Activated CD4-positive, alpha-beta T cell treated with anti-CD3 and anti-CD28 coated beads, Interleukin-2, amount 10 ng/mL, durations not matched to agents 7 days and 5 days (primary cell): ENCODE data around the gene FOXD4L6. TPM values are rescaled to one million over a fixed set of nuclear protein-coding genes. Genes with fewer than 3 reads are reported as not detected.
"Not testable (repeated sequence)": the region's sequence is repeated elsewhere in the genome, so short reads cannot be mapped to it uniquely, and the experiment has no call there.

Experiments
- CTCF ChIA-PET: fragments of 350-600 bp; sonication (Branson Sonifier 250); formaldehyde crosslinking; loops from one replicate; lab custom pipeline; 2021; ENCODE audit warnings: antibody characterized with exemption; lab: Charles Lee
- POLR2A ChIA-PET: fragments of 350-600 bp; sonication (Branson Sonifier 250); formaldehyde crosslinking; loops from one replicate; lab custom pipeline; 2021; ENCODE audit warnings: antibody characterized with exemption; lab: Charles Lee
- DNase-seq: peaks from one replicate; pipeline ENCODE4 v3.0.0-alpha.2; 2020
- H3K27ac Mint-ChIP-seq: one replicate; pipeline ENCODE4 v1.8.0; 2021; ENCODE audit warnings: mild to moderate bottlenecking, moderate library complexity, mixed read lengths
- H3K27me3 Mint-ChIP-seq: one replicate; pipeline ENCODE4 v1.8.0; 2021; ENCODE audit warnings: mixed read lengths
- H3K36me3 Mint-ChIP-seq: one replicate; pipeline ENCODE4 v1.8.0; 2021; ENCODE audit warnings: low read depth, mixed read lengths
- H3K4me1 Mint-ChIP-seq: one replicate; pipeline ENCODE4 v1.8.0; 2021; ENCODE audit warnings: mixed read lengths
- H3K4me3 Mint-ChIP-seq: one replicate; pipeline ENCODE4 v1.8.0; 2021; ENCODE audit warnings: mild to moderate bottlenecking, moderate library complexity, mixed read lengths
- H3K9me3 Mint-ChIP-seq: one replicate; pipeline ENCODE4 v1.8.0; 2021; ENCODE audit warnings: mixed read lengths
- total RNA-seq, 2 experiments: library from RNA; stranded (reverse); gene quantifications; one replicate each; pipeline ENCODE4 v1.2.3, GENCODE V29; 2021

Gene FOXD4L6
- total RNA-seq = not detected

GRCh38 chr9:41128581-41128980 is at the start of gene FOXD4L6:
FOXD4L6 (minus strand) TSS chr9:41128681; CDS start chr9:41128383, 298 bp downstream.
- H3K4me3 Mint-ChIP-seq, DNase-seq, H3K27me3 Mint-ChIP-seq, H3K36me3 Mint-ChIP-seq, POLR2A ChIA-PET, H3K9me3 Mint-ChIP-seq, CTCF ChIA-PET, H3K27ac Mint-ChIP-seq, H3K4me1 Mint-ChIP-seq: not testable (repeated sequence)

DNA sequence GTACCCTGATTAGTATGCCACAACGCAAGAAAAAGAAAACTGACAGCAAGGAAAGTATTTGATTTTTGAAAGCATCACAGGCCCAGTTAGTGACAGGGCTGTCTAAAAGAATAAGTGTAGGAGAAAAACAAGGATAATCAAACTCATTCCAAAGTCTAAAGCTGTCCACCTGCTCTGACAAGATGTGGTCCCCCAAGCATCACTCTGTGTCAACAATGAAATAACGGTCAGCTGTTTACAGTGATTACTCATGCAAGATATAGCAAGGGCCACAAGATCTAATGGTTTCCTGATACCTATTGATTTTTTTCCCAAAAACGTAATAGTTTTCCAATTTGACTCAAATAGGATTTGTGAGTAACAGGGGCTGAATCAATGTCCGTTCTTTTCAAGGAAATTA is 46.5 kb upstream of the FOXD4L6 start:
- DNase-seq, POLR2A ChIA-PET, H3K27ac Mint-ChIP-seq, H3K9me3 Mint-ChIP-seq, H3K4me3 Mint-ChIP-seq, H3K36me3 Mint-ChIP-seq, H3K4me1 Mint-ChIP-seq, CTCF ChIA-PET, H3K27me3 Mint-ChIP-seq: not testable (repeated sequence)

DNA sequence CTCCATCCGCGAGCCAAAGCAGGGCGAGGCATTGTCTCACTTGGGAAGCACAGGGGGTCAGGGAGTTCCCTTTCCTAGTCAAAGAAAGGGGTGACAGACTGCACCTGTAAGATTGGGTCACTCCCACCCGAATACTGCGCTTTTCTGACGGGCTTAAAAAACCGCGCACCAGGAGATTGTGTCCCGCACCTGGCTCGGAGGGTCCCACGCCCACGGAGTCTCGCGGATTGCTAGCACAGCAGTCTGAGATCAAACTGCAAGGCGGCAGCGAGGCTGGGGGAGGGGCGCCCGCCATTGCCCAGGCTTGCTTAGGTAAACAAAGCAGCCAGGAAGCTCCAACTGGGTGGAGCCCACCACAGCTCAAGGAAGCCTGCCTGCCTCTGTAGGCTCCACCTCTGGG is 21.6 kb upstream of the FOXD4L6 start:
- H3K4me1 Mint-ChIP-seq, H3K27ac Mint-ChIP-seq, H3K9me3 Mint-ChIP-seq, H3K27me3 Mint-ChIP-seq, CTCF ChIA-PET, POLR2A ChIA-PET, H3K36me3 Mint-ChIP-seq, DNase-seq, H3K4me3 Mint-ChIP-seq: not testable (repeated sequence)

- H3K4me1 Mint-ChIP-seq, CTCF ChIA-PET, H3K36me3 Mint-ChIP-seq, H3K9me3 Mint-ChIP-seq, DNase-seq, H3K27me3 Mint-ChIP-seq, H3K4me3 Mint-ChIP-seq, H3K27ac Mint-ChIP-seq, POLR2A ChIA-PET: not testable (repeated sequence)
These were observed 13.4 kb upstream of the FOXD4L6 start for GRCh38 chr9:41141878-41142277.

GRCh38 chr9:41126746-41127446 is 1.6 kb downstream of the FOXD4L6 start:
- H3K4me3 Mint-ChIP-seq, H3K9me3 Mint-ChIP-seq, DNase-seq, CTCF ChIA-PET, POLR2A ChIA-PET, H3K27me3 Mint-ChIP-seq, H3K36me3 Mint-ChIP-seq, H3K27ac Mint-ChIP-seq, H3K4me1 Mint-ChIP-seq: not testable (repeated sequence)

DNA sequence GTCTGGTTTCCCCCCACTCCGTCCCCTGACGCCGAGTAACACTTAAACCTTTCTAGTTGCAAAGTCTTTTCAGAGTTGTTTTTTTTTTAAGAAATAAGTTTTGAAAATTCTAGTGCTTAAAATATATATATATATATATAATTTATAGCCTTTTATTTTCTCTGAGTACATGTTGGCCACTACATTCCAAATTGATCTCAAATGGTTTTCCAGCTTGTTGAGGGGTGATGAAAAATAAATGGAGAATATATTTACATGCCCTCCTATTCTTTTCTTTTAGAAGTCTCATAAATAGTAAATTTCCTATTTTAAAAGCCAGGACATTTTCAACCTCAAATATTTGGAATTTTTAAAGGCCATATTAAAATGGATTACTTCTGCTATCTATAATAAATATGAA is 2.5 kb downstream of the FOXD4L6 start:
- H3K27ac Mint-ChIP-seq, H3K4me1 Mint-ChIP-seq, DNase-seq, H3K27me3 Mint-ChIP-seq, POLR2A ChIA-PET, H3K9me3 Mint-ChIP-seq, H3K4me3 Mint-ChIP-seq, H3K36me3 Mint-ChIP-seq, CTCF ChIA-PET: not testable (repeated sequence)

DNA sequence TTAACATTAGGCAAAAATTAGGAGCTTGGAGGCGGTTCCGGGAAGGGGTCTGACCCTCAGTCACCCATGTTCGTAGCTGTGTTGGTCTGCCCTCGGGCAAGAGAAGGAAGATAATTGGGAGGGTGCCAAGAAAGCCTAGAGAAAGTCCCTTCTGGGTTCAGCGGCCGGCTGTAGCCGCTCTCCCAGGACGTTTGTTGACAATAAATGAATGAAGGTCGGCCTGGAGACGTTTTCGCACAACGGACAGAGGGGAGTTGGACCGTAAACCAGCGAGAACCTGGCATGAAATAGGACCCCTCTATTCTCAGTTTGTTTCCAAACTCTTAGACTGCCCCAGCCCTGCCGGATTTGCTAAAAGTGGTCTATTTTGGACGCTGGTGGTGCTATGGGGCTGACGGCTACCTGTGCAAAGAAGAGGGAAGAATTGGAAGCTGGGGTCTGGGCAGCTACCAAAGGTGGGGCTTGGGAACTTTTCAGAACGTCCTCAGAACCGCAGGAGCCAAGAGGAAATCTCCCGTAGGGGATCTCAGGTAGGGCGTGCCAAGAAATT is 3.3 kb downstream of the FOXD4L6 start:
- H3K27me3 Mint-ChIP-seq, H3K4me1 Mint-ChIP-seq, H3K9me3 Mint-ChIP-seq, CTCF ChIA-PET, DNase-seq, H3K36me3 Mint-ChIP-seq, POLR2A ChIA-PET, H3K27ac Mint-ChIP-seq, H3K4me3 Mint-ChIP-seq: not testable (repeated sequence)

GRCh38 chr9:41124250-41125108 is 4.0 kb downstream of the FOXD4L6 start:
- not testable (repeated sequence) for H3K36me3 Mint-ChIP-seq

GRCh38 chr9:41123812-41124211 is 4.7 kb downstream of the FOXD4L6 start:
- H3K27ac Mint-ChIP-seq, H3K4me3 Mint-ChIP-seq, H3K9me3 Mint-ChIP-seq, POLR2A ChIA-PET, DNase-seq, H3K4me1 Mint-ChIP-seq, H3K36me3 Mint-ChIP-seq, CTCF ChIA-PET, H3K27me3 Mint-ChIP-seq: not testable (repeated sequence)

More at GRCh38 chr9:41124250-41125108, 4.0 kb downstream of the FOXD4L6 start:
- H3K4me3 Mint-ChIP-seq, POLR2A ChIA-PET, H3K27me3 Mint-ChIP-seq, H3K9me3 Mint-ChIP-seq, CTCF ChIA-PET, H3K27ac Mint-ChIP-seq, H3K4me1 Mint-ChIP-seq, DNase-seq: not testable (repeated sequence)

DNA sequence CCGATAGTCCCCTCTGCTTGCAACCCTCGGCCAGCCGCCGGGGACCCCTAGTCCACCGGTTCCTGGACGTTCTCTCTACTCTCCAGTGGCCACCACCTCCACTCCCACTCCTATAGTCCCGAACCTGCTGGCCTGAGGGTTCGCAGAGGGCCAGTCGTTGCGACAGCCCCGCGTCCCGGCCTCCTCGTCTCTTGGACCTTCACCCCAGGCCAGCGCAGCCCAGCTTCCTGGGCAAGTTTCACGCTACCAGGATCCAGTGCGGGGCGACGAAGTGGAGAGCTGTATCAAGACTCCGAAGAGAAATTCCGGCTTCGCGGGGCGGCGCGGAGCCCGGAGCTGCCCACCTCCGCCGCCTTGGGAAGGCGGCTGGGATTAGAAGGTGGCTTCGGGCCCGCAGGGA is 5.1 kb downstream of the FOXD4L6 start:
- H3K36me3 Mint-ChIP-seq, POLR2A ChIA-PET, H3K27me3 Mint-ChIP-seq, H3K27ac Mint-ChIP-seq, CTCF ChIA-PET, H3K9me3 Mint-ChIP-seq, H3K4me1 Mint-ChIP-seq, H3K4me3 Mint-ChIP-seq, DNase-seq: not testable (repeated sequence)

GRCh38 chr9:41120696-41121095 is 7.8 kb downstream of the FOXD4L6 start:
- H3K4me3 Mint-ChIP-seq, H3K36me3 Mint-ChIP-seq, H3K4me1 Mint-ChIP-seq, H3K9me3 Mint-ChIP-seq, POLR2A ChIA-PET, CTCF ChIA-PET, H3K27me3 Mint-ChIP-seq, H3K27ac Mint-ChIP-seq, DNase-seq: not testable (repeated sequence)

GRCh38 chr9:41119719-41120118 is 8.8 kb downstream of the FOXD4L6 start:
- H3K4me1 Mint-ChIP-seq, H3K27ac Mint-ChIP-seq, H3K27me3 Mint-ChIP-seq, POLR2A ChIA-PET, DNase-seq, H3K36me3 Mint-ChIP-seq, CTCF ChIA-PET, H3K9me3 Mint-ChIP-seq, H3K4me3 Mint-ChIP-seq: not testable (repeated sequence)

- DNase-seq, CTCF ChIA-PET, H3K27ac Mint-ChIP-seq, H3K4me3 Mint-ChIP-seq, H3K36me3 Mint-ChIP-seq, H3K9me3 Mint-ChIP-seq, POLR2A ChIA-PET, H3K27me3 Mint-ChIP-seq, H3K4me1 Mint-ChIP-seq: not testable (repeated sequence)
These were observed 9.2 kb downstream of the FOXD4L6 start for GRCh38 chr9:41119311-41119710.
